Measurements from ENCODE around the gene NCKAP5.
"Not testable (repeated sequence)": the region's sequence is repeated elsewhere in the genome, so short reads cannot be mapped to it uniquely, and the experiment has no call there.

The NCKAP5 gene

GRCh38 chr2:133495226-133495625, 73.0 kb downstream of the NCKAP5 start:
- no peak for DNase-seq

- no peak for DNase-seq
Observed at GRCh38 chr2:133492719-133493380, 75.4 kb downstream of the NCKAP5 start.

- no peak for DNase-seq
Observed at GRCh38 chr2:133490411-133490980, 77.8 kb downstream of the NCKAP5 start.

GRCh38 chr2:133489641-133490410, 78.4 kb downstream of the NCKAP5 start:
- DNase-seq = no peak

- DNase-seq = no peak
Observed at GRCh38 chr2:133489146-133489545, 79.1 kb downstream of the NCKAP5 start.

- DNase-seq = no peak
Observed at GRCh38 chr2:133486771-133487191, 81.5 kb downstream of the NCKAP5 start.

GRCh38 chr2:133485868-133486267, 82.4 kb downstream of the NCKAP5 start:
- DNase-seq = no peak

- DNase-seq = no peak
Observed at GRCh38 chr2:133484784-133485183, 83.5 kb downstream of the NCKAP5 start.

- no peak for DNase-seq
Observed at GRCh38 chr2:133484106-133484505, 84.2 kb downstream of the NCKAP5 start.

- no peak for DNase-seq
Observed at GRCh38 chr2:133483181-133483580, 85.1 kb downstream of the NCKAP5 start.

GRCh38 chr2:133480707-133481429, 87.4 kb downstream of the NCKAP5 start:
- no peak for DNase-seq

GRCh38 chr2:133477616-133477990, 90.7 kb downstream of the NCKAP5 start:
- DNase-seq = no peak

- DNase-seq = no peak
Observed at GRCh38 chr2:133476931-133477615, 91.2 kb downstream of the NCKAP5 start.

GRCh38 chr2:133476286-133476685, 92.0 kb downstream of the NCKAP5 start:
- DNase-seq = no peak

- no peak for DNase-seq
Observed at GRCh38 chr2:133475610-133476009, 92.7 kb downstream of the NCKAP5 start.

- not testable (repeated sequence) for DNase-seq
Observed at GRCh38 chr2:133470446-133470845, 97.8 kb downstream of the NCKAP5 start.

- no peak for DNase-seq
Observed at GRCh38 chr2:133462811-133463210, 105.5 kb downstream of the NCKAP5 start.

- no peak for DNase-seq
Observed at GRCh38 chr2:133461484-133461883, 106.8 kb downstream of the NCKAP5 start.

- DNase-seq = no peak
Observed at GRCh38 chr2:133459590-133459989, 108.7 kb downstream of the NCKAP5 start.

GRCh38 chr2:133458280-133458679, 110.0 kb downstream of the NCKAP5 start:
- DNase-seq = no peak

- no peak for DNase-seq
Observed at GRCh38 chr2:133457861-133458260, 110.4 kb downstream of the NCKAP5 start.

GRCh38 chr2:133456971-133457370, 111.3 kb downstream of the NCKAP5 start:
- no peak for DNase-seq

GRCh38 chr2:133456156-133456555, 112.1 kb downstream of the NCKAP5 start:
- DNase-seq = no peak
